IPS-18c (cell line): Measurements from ENCODE around the gene CCDC40.
A peak's percentile ranks its signal among the peaks of the same experiment; 100 is the strongest.
"Not testable (repeated sequence)": the region's sequence is repeated elsewhere in the genome, so short reads cannot be mapped to it uniquely, and the experiment has no call there.

Experiments used
- H3K4me3 ChIP-seq: 2 replicates; pipeline ENCODE4 v1.7.0; 2013; ENCODE audit warnings: low read depth, mild to moderate bottlenecking, low read length, moderate library complexity; ENCODE audit not compliant: insufficient read depth
- H3K9me3 ChIP-seq: one replicate; pipeline ENCODE4 v1.6.1; 2013; ENCODE audit warnings: mild to moderate bottlenecking, low read length, moderate library complexity; ENCODE audit not compliant: control insufficient read depth, insufficient read depth

CCDC40 gene

GRCh38 chr17:80035937-80036714 lies at the start of gene CCDC40:
Gene CCDC40 (plus strand): TSS chr17:80036642. CDS start chr17:80036663, 21 bp downstream.
- H3K4me3 ChIP-seq, result peak within 1 kb of the TSS; percentile 84

GRCh38 chr17:79987187-79987934 lies 49.1 kb upstream of the CCDC40 start:
- no peak overlapping the region for H3K4me3 ChIP-seq
- H3K9me3 ChIP-seq, result no peaks in the 10 kb centered on the region

More at GRCh38 chr17:80035937-80036714, at the start of gene CCDC40:
- H3K9me3 ChIP-seq, result no peaks in the 10 kb centered on the region

- H3K4me3 ChIP-seq, result no peak overlapping the region
- H3K9me3 ChIP-seq, result no peaks in the 10 kb centered on the region
Measured at GRCh38 chr17:79987935-79988184, 48.6 kb upstream of the CCDC40 start.

GRCh38 chr17:79988185-79988971 lies 48.1 kb upstream of the CCDC40 start:
- H3K9me3 ChIP-seq, result no peaks in the 10 kb centered on the region
- no peak overlapping the region for H3K4me3 ChIP-seq

GRCh38 chr17:79989106-79989835 lies 47.2 kb upstream of the CCDC40 start:
- no peak overlapping the region for H3K4me3 ChIP-seq
- no peaks in the 10 kb centered on the region for H3K9me3 ChIP-seq

GRCh38 chr17:79990051-79990592 lies 46.3 kb upstream of the CCDC40 start:
- H3K9me3 ChIP-seq, result no peaks in the 10 kb centered on the region

GRCh38 chr17:79990704-79991103 lies 45.7 kb upstream of the CCDC40 start:
- Histone ChIP-seq H3K4me3 (no peak overlapping the region), H3K9me3 (no peaks in the 10 kb centered on the region)

More at GRCh38 chr17:79990051-79990592, 46.3 kb upstream of the CCDC40 start:
- no peak overlapping the region for H3K4me3 ChIP-seq

GRCh38 chr17:79991140-79991923 lies 45.1 kb upstream of the CCDC40 start:
- H3K4me3 ChIP-seq, result peak overlapping the region; percentile 11; the same call in 1 of the 2 replicates
- H3K9me3 ChIP-seq, result no peaks in the 10 kb centered on the region

- peak overlapping the region; percentile 11 for H3K4me3 ChIP-seq
- no peaks in the 10 kb centered on the region for H3K9me3 ChIP-seq
Measured at GRCh38 chr17:79991924-79992648, 44.4 kb upstream of the CCDC40 start.

- Histone ChIP-seq H3K4me3 (no peak overlapping the region), H3K9me3 (no peaks in the 10 kb centered on the region)
Measured at GRCh38 chr17:79992649-79993389, 43.6 kb upstream of the CCDC40 start.

- Histone ChIP-seq H3K9me3 (no peaks in the 10 kb centered on the region), H3K4me3 (no peak overlapping the region)
Measured at GRCh38 chr17:79993390-79994227, 42.8 kb upstream of the CCDC40 start.

GRCh38 chr17:79994228-79994569 lies 42.2 kb upstream of the CCDC40 start:
- H3K4me3 ChIP-seq, H3K9me3 ChIP-seq: not testable (repeated sequence)

- Histone ChIP-seq H3K4me3 (no peak overlapping the region), H3K9me3 (no peaks in the 10 kb centered on the region)
Measured at GRCh38 chr17:79994602-79995001, 41.8 kb upstream of the CCDC40 start.

- H3K4me3 ChIP-seq, result no peak overlapping the region
Measured at GRCh38 chr17:79995696-79996095, 40.7 kb upstream of the CCDC40 start.

More at GRCh38 chr17:79995696-79996095, 40.7 kb upstream of the CCDC40 start:
- H3K9me3 ChIP-seq, result no peaks in the 10 kb centered on the region
